ENCODE data around the gene UBE2Z.
A peak's percentile ranks its signal among the peaks of the same experiment; 100 is the strongest.

Gene UBE2Z

DNA sequence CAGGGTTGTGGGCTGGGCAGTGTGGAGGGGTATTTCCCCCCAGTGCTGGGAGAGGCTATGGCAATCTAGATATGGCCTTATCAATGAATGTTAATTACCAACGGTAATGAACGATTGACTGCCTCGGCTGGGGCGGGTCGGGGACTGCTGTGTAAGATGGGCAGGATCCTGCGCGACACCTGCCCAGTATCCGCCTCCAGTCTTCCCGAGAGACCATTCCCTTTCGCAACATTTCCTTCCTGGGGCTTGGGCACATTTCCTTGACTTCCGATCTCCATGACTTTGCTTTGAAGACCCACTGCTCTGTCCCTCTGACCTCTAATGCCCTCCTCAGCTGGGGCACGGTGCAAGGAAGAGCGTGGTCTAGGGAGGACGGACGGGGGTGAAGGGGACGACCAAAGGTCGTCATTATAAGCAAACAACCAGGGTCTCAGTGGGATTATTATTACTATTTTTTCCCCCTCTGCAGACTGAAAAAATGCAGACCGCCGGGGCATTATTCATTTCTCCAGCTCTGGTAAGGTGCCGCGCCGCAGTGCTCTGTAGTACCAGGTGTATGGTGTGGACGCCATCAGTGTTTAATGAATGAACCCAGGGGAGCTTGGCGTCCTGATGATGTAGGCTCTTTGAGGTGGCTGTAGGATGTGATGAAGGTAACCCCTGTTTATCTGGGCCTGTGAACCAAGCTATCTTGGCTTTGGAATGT is 15.1 kb upstream of the UBE2Z start:
- peak overlapping the region; percentile 96 for H3K27ac Mint-ChIP-seq
- H3K4me3 Mint-ChIP-seq, result peak overlapping the region; percentile 96
- H3K9me3 Mint-ChIP-seq, result no peaks in the 10 kb centered on the region
- H3K27me3 Mint-ChIP-seq, result no peaks in the 10 kb centered on the region
- H3K4me1 Mint-ChIP-seq, result peaks cover 17% of the 10 kb centered on the region
- peaks cover 10% of the 10 kb centered on the region for H3K36me3 Mint-ChIP-seq

DNA sequence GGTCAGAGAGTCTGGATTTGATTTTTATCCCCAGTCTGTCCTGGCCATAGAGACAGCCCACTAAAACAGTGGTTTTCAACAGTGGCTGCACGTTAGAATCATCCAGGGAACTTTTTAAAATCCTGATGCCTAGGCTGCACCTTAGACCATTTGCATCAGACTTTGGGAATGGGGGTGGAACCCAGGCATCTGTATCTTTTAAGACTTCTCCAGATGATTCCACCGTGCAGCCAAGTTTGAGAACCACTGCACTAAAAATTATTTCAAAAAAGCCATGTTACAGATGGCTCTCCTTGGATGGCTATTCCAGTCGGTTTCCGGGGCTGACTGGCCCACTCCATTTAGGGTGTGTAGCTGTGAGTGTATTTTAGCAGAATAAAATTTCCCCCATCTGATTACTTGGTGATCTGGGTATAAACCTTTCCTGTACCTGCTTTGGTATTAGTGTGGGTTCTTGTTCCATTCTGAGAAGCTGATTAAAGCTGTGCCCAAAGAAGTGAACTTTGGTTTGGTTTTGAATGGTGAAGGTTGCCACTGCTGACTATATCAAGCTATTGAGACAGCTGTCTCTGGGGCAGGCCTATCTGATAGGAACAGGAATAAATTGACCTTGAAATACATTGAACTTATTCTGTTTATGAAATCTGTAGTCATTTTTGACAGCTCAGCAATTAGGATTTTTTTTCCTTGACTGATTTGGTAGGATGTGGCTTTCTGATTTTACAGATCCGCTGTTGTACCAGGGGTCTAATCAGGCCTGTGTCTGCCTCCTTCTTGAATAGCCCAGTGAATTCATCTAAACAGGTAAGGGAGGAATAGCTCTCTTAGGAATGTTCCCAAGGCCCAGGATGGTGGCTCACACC is 14.3 kb upstream of the UBE2Z start:
- Mint-ChIP-seq H3K9me3 (no peaks in the 10 kb centered on the region), H3K27me3 (no peaks in the 10 kb centered on the region), H3K4me1 (peaks cover 17% of the 10 kb centered on the region), H3K4me3 (peak overlapping the region; percentile 96), H3K27ac (peak overlapping the region; percentile 96), H3K36me3 (peaks cover 12% of the 10 kb centered on the region)

DNA sequence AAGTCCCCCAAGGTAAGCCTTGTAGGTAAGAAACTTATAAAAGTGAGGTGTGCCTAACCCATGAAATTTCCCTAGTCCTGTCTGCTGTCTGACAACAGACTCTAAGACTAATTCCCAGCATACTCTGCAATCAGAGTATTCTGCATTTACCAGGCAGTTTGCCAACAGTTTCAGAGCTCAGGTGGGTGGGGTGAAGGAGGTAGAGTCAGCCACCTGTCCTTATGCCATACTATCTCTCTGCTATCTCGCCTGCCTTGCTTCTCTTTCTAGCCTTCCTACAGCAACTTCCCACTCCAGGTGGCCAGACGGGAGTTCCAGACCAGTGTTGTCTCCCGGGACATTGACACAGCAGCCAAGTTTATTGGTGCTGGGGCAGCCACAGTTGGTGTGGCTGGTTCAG is 13.3 kb upstream of the UBE2Z start:
- Mint-ChIP-seq H3K36me3 (peaks cover 12% of the 10 kb centered on the region), H3K4me3 (no peak overlapping the region), H3K9me3 (no peaks in the 10 kb centered on the region), H3K27me3 (no peaks in the 10 kb centered on the region), H3K4me1 (peaks cover 17% of the 10 kb centered on the region), H3K27ac (no peak overlapping the region)

DNA sequence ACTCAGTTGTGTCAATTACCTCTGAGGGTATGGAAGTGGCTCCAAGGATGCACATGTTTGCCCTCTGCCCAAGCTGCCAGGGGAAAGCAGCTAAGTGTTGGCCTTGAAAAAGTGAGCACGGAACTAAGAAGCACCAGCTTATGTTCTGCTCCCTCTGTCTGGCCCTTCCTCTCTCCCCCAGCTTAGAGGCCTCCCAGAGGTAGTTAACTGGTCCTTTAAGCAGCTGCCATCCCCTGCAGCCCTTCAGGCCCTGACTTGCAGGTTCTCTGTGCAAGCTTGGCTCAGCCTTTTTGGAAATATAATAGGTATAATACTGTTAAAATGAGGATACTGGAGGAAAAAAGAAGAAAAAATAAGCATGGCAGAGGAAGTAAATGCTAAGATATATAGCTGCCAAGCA is 7.0 kb upstream of the UBE2Z start:
- Mint-ChIP-seq H3K27me3 (no peaks in the 10 kb centered on the region), H3K4me3 (no peak overlapping the region), H3K36me3 (peaks cover 6% of the 10 kb centered on the region), H3K4me1 (no peaks in the 10 kb centered on the region), H3K27ac (no peak overlapping the region), H3K9me3 (no peaks in the 10 kb centered on the region)

DNA sequence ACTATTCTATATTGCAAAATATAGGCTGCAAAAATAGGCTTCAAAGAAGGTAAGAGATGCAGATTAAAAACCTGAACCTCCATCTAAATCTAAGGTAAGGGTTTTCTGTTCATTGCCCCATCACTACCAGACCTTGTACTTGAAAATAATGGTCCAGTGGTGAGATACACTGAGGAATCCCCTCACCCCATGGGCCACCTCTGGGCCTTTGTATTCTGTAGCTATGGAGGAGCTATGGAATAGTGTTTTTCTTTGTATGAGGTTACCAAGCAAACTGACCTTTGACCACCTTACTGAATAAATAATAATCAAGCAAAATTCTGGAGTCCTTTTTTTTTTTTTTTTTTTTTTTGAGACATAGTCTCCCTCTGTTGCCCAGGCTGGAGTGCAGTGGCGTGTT is 4.8 kb upstream of the UBE2Z start:
- Mint-ChIP-seq H3K9me3 (no peaks in the 10 kb centered on the region), H3K4me1 (peaks cover 8% of the 10 kb centered on the region), H3K27ac (no peak overlapping the region), H3K36me3 (no peaks in the 10 kb centered on the region), H3K27me3 (no peaks in the 10 kb centered on the region), H3K4me3 (no peak overlapping the region)

DNA sequence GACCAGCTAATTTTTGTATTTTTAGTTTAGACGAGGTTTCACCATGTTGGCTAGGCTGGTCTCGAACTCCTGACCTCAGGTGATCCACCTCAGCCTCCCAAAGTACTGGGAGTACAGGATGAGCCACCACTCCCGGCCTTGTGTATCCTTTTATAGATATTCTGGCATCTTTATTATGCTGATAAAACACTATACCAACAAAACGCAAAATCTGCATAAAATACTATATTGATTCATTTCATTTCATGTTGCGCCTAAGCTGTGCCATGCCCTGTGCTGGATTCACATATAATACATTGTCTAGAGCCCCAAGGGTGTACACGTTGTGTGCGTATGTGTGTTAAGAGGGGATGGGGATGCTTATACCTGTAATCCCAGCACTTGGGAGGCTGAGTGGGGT is 3.8 kb upstream of the UBE2Z start:
- Mint-ChIP-seq H3K9me3 (no peaks in the 10 kb centered on the region), H3K4me3 (no peak overlapping the region), H3K36me3 (no peaks in the 10 kb centered on the region), H3K27ac (no peak overlapping the region), H3K4me1 (peaks cover 12% of the 10 kb centered on the region), H3K27me3 (no peaks in the 10 kb centered on the region)

DNA sequence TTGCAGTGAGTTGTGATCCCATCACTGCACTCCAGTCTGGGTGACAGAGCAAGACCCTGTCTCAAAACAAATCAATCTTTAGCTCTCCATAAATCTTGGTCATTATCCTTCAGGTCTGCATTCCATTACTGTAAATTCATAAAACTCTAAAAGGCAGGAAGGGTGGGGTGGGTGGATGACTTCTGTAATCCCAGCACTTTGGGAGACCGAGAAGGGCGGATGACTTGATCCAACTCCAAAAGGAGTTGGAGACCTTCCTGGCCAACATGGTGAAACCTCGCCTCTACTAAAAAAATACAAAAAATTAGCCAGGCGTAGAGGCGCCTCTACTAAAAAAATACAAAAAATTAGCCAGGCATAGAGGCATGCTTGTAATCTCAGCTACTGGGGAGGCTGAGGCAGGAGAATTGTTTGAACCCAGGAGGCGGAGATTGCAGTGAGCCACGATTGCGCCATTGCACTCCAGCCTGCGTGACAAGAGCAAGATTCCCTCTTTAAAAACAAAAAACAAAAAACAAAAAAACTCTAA is 2.2 kb upstream of the UBE2Z start:
- Mint-ChIP-seq H3K27me3 (no peaks in the 10 kb centered on the region), H3K27ac (no peak overlapping the region), H3K4me3 (no peak overlapping the region), H3K36me3 (peaks cover 10% of the 10 kb centered on the region), H3K9me3 (no peaks in the 10 kb centered on the region), H3K4me1 (peaks cover 29% of the 10 kb centered on the region)

DNA sequence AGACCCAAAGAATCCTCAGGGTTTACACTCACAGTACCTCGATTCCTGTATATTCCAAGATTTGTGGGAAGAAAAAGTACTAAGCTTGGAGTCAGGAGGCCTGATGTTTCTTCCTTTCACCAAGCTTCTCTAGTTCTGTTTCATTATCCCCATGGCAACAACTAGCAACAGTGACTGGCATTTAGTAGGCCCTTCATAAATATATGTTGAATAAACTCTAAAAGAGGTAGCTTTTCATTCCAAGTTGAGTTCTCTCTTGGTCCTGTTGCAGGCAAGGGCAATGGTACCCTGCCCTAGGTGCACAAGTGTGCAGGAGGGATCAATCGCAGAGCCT is 527 bp upstream of the UBE2Z start:
- Mint-ChIP-seq H3K27me3 (no peaks in the 10 kb centered on the region), H3K36me3 (peaks cover 13% of the 10 kb centered on the region), H3K27ac (peak overlapping the region; percentile 97), H3K4me1 (peaks cover 45% of the 10 kb centered on the region), H3K4me3 (peak overlapping the region; percentile 91), H3K9me3 (no peaks in the 10 kb centered on the region)

DNA sequence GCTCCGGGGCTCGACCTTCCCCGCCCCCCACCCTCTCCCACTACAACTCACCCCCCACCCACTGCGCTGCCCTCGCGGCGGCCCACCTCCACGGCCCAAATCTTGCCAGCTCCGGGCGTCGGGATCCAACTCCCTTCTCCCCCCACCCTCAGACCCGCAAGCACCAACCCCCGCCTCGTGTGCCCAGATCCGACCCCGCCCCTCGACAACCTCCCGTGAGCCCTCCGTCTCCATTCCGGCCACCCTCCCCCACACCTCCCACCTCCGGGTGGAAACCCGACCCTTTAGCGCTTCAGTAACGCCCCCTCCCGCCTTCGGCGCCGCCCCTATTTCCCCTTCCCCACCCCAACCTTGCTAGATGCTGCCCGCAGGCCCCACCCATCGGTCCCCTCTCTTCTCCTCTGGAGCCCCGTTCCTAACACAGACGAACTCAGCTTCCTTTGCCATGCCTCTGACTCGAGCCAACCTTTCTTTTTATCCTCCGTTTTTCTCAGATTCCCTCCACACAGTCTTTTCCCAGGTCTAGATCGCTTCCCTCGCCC is 717 bp downstream of the UBE2Z start:
- H3K27ac Mint-ChIP-seq, result peak overlapping the region; percentile 83
- H3K4me1 Mint-ChIP-seq, result peaks cover 57% of the 10 kb centered on the region
- H3K36me3 Mint-ChIP-seq, result peaks cover 17% of the 10 kb centered on the region
- no peaks in the 10 kb centered on the region for H3K27me3 Mint-ChIP-seq
- H3K9me3 Mint-ChIP-seq, result no peaks in the 10 kb centered on the region
- H3K4me3 Mint-ChIP-seq, result peak overlapping the region; percentile 91

DNA sequence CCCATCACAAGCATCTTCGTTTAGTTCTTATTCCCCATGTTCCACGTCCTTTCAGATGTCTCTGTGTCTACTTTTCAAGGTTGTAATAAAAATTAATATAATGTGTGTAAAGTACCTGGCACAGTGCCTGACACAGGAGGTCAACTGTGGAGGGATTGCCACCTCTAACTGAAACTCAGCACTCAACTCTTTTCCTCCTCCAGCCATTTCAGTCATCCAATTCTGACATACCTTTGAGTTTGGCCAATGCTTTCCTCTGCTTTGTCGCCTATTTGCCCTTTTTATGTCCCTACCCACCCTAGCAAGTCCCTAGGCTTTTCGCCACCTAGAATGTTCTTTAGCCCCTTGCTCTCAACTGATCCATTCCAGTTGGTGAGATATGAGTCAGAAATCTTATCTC is 1.6 kb downstream of the UBE2Z start:
- Mint-ChIP-seq H3K9me3 (no peaks in the 10 kb centered on the region), H3K27me3 (no peaks in the 10 kb centered on the region), H3K27ac (peak overlapping the region; percentile 94), H3K4me1 (peaks cover 66% of the 10 kb centered on the region), H3K36me3 (peaks cover 22% of the 10 kb centered on the region), H3K4me3 (peak overlapping the region; percentile 91)

DNA sequence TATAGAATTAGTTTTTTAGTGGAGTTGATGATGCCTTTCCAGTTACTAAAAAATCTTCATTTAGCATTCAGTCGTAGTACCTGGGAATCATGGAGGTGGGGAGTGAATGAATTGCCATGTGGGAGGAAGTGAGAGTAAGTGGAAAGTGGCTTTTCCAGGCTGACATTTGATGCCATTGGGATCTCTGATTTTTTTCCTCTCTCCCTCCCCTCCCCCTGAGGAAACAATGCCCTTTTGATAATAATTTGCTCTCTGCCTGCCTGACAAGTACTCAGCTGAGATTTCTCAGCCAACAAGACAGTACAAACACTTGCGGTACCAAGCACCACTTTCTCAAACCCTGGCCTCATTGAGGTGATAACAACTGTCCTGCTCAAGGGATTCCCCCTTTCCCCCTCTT is 2.2 kb downstream of the UBE2Z start:
- H3K4me3 Mint-ChIP-seq, result peak overlapping the region; percentile 91
- no peaks in the 10 kb centered on the region for H3K9me3 Mint-ChIP-seq
- H3K4me1 Mint-ChIP-seq, result peaks cover 71% of the 10 kb centered on the region
- H3K27me3 Mint-ChIP-seq, result no peaks in the 10 kb centered on the region
- H3K27ac Mint-ChIP-seq, result peak overlapping the region; percentile 94
- H3K36me3 Mint-ChIP-seq, result peaks cover 22% of the 10 kb centered on the region

DNA sequence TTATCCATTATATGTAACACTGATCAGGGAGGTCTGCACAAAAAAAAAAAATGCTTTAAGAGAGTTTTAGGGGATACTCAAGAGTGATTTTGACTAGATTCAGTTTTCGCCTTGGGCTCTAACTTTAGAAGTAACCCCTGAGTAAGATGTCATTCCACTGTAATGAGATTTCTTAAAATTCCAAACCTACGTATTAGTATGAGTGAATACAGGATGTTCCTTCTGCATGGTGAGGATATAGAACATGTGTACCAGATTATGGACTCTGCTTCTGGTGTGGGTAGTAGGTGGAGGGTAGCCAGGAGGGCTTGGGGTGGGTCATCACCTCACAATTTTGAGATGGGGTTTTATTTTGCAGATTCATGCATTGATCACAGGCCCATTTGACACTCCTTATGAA is 4.3 kb downstream of the UBE2Z start:
- peaks cover 27% of the 10 kb centered on the region for H3K36me3 Mint-ChIP-seq
- H3K4me3 Mint-ChIP-seq, result peak overlapping the region; percentile 23
- no peaks in the 10 kb centered on the region for H3K9me3 Mint-ChIP-seq
- no peaks in the 10 kb centered on the region for H3K27me3 Mint-ChIP-seq
- peaks cover 86% of the 10 kb centered on the region for H3K4me1 Mint-ChIP-seq
- peak overlapping the region; percentile 94 for H3K27ac Mint-ChIP-seq

DNA sequence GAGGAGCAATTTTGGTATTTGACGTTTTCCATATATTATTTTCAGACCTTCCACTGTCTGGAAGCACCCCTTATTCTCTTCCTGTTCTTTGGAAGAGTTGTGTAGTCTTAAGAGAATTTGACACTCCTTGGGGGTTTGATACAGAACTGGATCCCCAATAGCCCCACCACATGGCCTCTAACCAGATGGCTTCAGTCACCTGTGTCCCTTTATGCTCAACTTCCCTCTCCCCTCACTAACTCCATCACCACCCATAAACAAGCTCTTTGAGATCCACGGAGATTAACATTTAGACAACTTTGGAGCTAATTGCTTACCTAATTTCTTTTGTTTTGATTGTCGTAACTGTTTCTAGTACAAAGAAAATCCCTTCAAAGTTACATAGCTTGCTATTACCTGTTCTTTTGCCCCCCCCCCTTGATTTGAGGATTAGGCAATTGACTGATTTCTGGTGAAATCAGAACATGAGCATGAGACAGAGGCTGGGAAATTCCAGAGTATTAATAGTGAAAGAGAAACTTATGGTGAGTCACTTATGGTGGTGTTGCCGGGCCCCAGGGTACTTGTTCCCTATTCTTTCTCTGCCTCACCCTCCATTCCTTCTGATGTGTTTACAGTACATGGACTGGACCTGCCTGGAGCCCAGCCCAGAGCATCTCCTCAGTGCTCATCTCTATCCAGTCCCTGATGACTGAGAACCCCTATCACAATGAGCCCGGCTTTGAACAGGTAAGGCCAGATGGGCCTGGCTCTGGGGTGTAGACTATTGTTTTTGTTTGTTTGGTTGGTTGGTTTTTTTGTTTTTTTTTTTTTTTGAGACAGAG is 7.5 kb downstream of the UBE2Z start:
- H3K4me3 Mint-ChIP-seq, result peak overlapping the region; percentile 78
- H3K9me3 Mint-ChIP-seq, result no peaks in the 10 kb centered on the region
- H3K4me1 Mint-ChIP-seq, result peaks cover 62% of the 10 kb centered on the region
- H3K27ac Mint-ChIP-seq, result peak overlapping the region; percentile 99
- no peaks in the 10 kb centered on the region for H3K27me3 Mint-ChIP-seq
- H3K36me3 Mint-ChIP-seq, result peaks cover 19% of the 10 kb centered on the region

DNA sequence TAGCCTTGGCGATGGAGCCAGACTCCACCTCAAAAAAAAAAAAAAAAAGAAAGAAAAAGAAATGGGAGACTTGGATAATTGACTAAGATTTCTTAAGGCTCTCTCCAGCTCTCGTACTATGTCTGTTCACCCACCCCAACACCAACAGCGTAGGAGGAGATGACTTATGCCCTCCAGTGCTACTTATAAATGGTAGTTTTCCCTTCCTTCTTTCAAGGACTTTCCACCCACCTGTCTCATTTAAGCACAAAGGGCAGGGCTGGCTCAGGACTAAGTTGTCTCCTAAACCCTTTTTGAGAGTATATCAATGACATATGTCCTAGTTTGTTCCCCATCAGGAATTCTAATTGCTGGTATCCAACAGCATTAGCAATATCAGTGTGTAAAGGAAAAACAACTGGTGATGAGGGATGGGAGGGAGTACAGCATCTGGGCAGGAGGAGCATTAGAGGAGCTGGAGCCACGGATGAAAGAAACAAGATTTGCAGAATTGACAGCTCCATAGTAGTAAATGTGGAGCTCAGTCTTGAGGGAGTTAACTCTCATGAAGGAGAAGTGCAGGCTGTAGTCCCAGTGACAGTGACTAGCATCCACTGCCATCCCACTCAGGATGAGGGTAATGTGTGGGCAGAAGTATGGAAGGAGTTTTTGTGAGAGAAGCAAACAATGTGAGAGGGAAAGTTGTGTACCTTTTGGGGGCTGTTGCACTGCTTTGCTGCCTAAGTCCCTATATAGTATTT is 17.2 kb downstream of the UBE2Z start:
- Mint-ChIP-seq H3K27me3 (no peaks in the 10 kb centered on the region), H3K4me3 (no peak overlapping the region), H3K9me3 (no peaks in the 10 kb centered on the region), H3K4me1 (peaks cover 6% of the 10 kb centered on the region), H3K27ac (peak overlapping the region; percentile 20), H3K36me3 (peaks cover 8% of the 10 kb centered on the region)

DNA sequence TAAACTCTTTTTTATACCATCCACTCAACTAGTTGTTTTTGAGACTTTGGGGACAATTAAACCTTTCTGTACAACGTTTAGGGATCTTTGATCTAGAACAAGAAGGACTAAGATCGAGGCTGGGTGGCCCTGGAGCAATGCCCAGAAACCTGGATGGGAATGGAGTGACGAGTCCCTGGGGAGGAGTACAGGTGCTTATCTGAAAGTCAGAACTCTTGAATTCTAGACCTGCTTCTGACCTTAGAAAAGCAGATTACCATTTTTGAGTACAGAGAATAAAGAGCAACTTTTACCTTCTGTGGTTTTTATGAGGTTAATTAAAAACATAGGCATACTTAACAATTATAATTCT is 17.8 kb downstream of the UBE2Z start:
- H3K4me1 Mint-ChIP-seq, result peaks cover 6% of the 10 kb centered on the region
- H3K27ac Mint-ChIP-seq, result peak overlapping the region; percentile 3
- no peaks in the 10 kb centered on the region for H3K27me3 Mint-ChIP-seq
- no peaks in the 10 kb centered on the region for H3K9me3 Mint-ChIP-seq
- H3K36me3 Mint-ChIP-seq, result peaks cover 8% of the 10 kb centered on the region
- no peak overlapping the region for H3K4me3 Mint-ChIP-seq

Measured in activated naive CD4-positive, alpha-beta T cell treated with anti-CD3 and anti-CD28 coated beads, Interleukin-2, amount 50 U/mL, for 24 hours (primary cell).